HG02588 (cell line): ENCODE results near the gene STK11IP.

Experiments
- ATAC-seq: cut with Tn5 transposase; IDR thresholded peaks from one replicate; pipeline ENCODE4 v1.9.1; 2021; ENCODE audit warnings: mild to moderate bottlenecking, moderate library complexity; ENCODE audit not compliant: unreplicated experiment

Gene STK11IP

GRCh38 chr2:219561179-219562048 lies 36.2 kb upstream of the STK11IP start:
- no peak for ATAC-seq

- ATAC-seq, result no peak
Measured at GRCh38 chr2:219562049-219563020, 35.3 kb upstream of the STK11IP start.

GRCh38 chr2:219563271-219563928 lies 34.3 kb upstream of the STK11IP start:
- no peak for ATAC-seq

- ATAC-seq, result no peak
Measured at GRCh38 chr2:219565130-219566080, 32.3 kb upstream of the STK11IP start.

- no peak for ATAC-seq
Measured at GRCh38 chr2:219566640-219567039, 31.0 kb upstream of the STK11IP start.

- ATAC-seq, result no peak
Measured at GRCh38 chr2:219567131-219567530, 30.5 kb upstream of the STK11IP start.

GRCh38 chr2:219567791-219568361 lies 29.8 kb upstream of the STK11IP start:
- ATAC-seq, result no peak

- no peak for ATAC-seq
Measured at GRCh38 chr2:219569041-219569440, 28.6 kb upstream of the STK11IP start.

GRCh38 chr2:219569635-219570034 lies 28.0 kb upstream of the STK11IP start:
- ATAC-seq, result no peak

GRCh38 chr2:219570194-219570923 lies 27.3 kb upstream of the STK11IP start:
- ATAC-seq, result no peak

- no peak for ATAC-seq
Measured at GRCh38 chr2:219570924-219571310, 26.7 kb upstream of the STK11IP start.

GRCh38 chr2:219571311-219572236 lies 26.1 kb upstream of the STK11IP start, which contains the start of gene OBSL1:
Gene OBSL1 (minus strand): TSS chr2:219571539. CDS start chr2:219571232, 307 bp downstream.
- no peak for ATAC-seq

GRCh38 chr2:219572237-219573001 lies 25.2 kb upstream of the STK11IP start, which contains the start of gene INHA:
Gene INHA (plus strand): TSS chr2:219572310. CDS start chr2:219572375, 65 bp downstream.
- ATAC-seq, result no peak

- no peak for ATAC-seq
Measured at GRCh38 chr2:219573166-219573565, 24.5 kb upstream of the STK11IP start.

- no peak for ATAC-seq
Measured at GRCh38 chr2:219574484-219575311, 23.0 kb upstream of the STK11IP start.
